Ovary (tissue), 9 donors: ENCODE results near the gene MAPK8. TPM values are rescaled to one million over a fixed set of nuclear protein-coding genes. Genes with fewer than 3 reads are reported as not detected.

Experiments used
- DNase-seq, 5 donors: peaks; one replicate each; pipeline ENCODE4 v3.0.0-alpha.2; 2019 to 2020
- H3K27ac ChIP-seq, 2 donors: fragments of 200-600 bp; one replicate each; pipeline versions ENCODE4 v1.5.1 to v1.8.0; 2019 to 2022
- H3K27me3 ChIP-seq: fragments of 200-600 bp; one replicate; pipeline ENCODE4 v1.8.0; 2022
- H3K36me3 ChIP-seq: fragments of 200-600 bp; sonication (generic); one replicate; pipeline ENCODE4 v1.5.1; 2019
- H3K4me1 ChIP-seq: one replicate; pipeline ENCODE4 v1.8.1; 2013; ENCODE audit warnings: mild to moderate bottlenecking, moderate library complexity; ENCODE audit not compliant: insufficient read depth
- H3K4me3 ChIP-seq: fragments of 200-600 bp; sonication (generic); one replicate; pipeline ENCODE4 v1.5.1; 2017
- H3K9me3 ChIP-seq, 2 donors: fragments of 200-600 bp in 1 of 2; sonication (generic) in 1 of 2; one replicate each; pipeline versions ENCODE4 v1.5.1 to v1.8.1; 2013 to 2019; ENCODE audit warnings: mild to moderate bottlenecking in 1 of 2, moderate library complexity in 1 of 2
- EP300 ChIP-seq: sonication (generic); formaldehyde crosslinking; IDR thresholded peaks from one replicate; pipeline ENCODE4 v1.6.1; 2017; ENCODE audit warnings: antibody characterized with exemption
- POLR2A ChIP-seq: fragments of 450-650 bp; IDR thresholded peaks from one replicate; pipeline ENCODE4 v1.6.1; 2017; ENCODE audit warnings: antibody characterized with exemption, mild to moderate bottlenecking, moderate library complexity
- WGBS, 3 donors: extraction: QIAGEN DNeasy Blood & Tissue Kit in 1 of 3; methylation state at CpG; one replicate each; pipeline versions ENCODE4 v1.1.5 to v1.1.7; 2013 to 2017; 5-methylcytosine and 5-hydroxymethylcytosine counted together
- intact Hi-C, 4 donors: fragments of 100-400 bp; cut with DNase I; formaldehyde crosslinking; loops; one replicate each; pipeline versions ENCODE4 v1.11.0 to v1.15.1; 2022 to 2023
- polyA plus RNA-seq, 2 donors: library from polyadenylated mRNA; stranded (reverse); fragments of 200-250 nt in 1 of 2; fragments of 350-450 nt in 1 of 2; fragmentation: Illumina TruSeq in 1 of 2; extraction: RNeasy Lipid Tissue Mini Kit (QIAGEN cat#74804) in 1 of 2; gene quantifications; one replicate each; pipeline ENCODE4 v1.2.3, GENCODE V29; 2013 to 2014
- total RNA-seq, 7 donors: library from RNA; depleted of rRNA in 2 of 7; stranded (reverse); fragments of >200 nt in 2 of 7; fragmentation: NEBNext Ultra II Directional in 3 of 7; extraction: Animal tissue kit (Norgen Biotek cat#: 25700) in 3 of 7; gene quantifications; one replicate each; pipeline versions ENCODE4 v1.1.0 to v1.2.4, GENCODE V29; 2016 to 2023
- TF ChIP-seq, protein P1 (sequence below), 3 donors: fragments of 450-650 bp in 2 of 3; fragments of 200-600 bp in 1 of 3; IDR thresholded peaks; one replicate each; pipeline versions ENCODE4 v1.5.1 to v1.8.0; 2016 to 2022; ENCODE audit warnings: antibody characterized with exemption in 3 of 3, mild to moderate bottlenecking in 1 of 3
- donor health status: DM: no; HTN: no; CAD: no; lungs with moderate emphysema.
- donor health status: DM: no; HTN: no; CAD: no.
- donor health status: Bipolar disorder and iron deficiency.
- donor health status: DM: yes; HTN: yes; CAD: no.
- donor health status: DM: no; HTN: no; CAD: no.
- donor health status: DM: yes; HTN: yes; CAD: no.

MAPK8 gene
- total and polyA plus RNA-seq, 9 donors, result 21.9 to 110 (median 68.6) TPM

- no peak overlapping the region for H3K4me3 ChIP-seq
- 89 to 93% (median 90%) methylated on average over 19 of the region's 19 CpGs for WGBS, 3 donors
- H3K9me3 ChIP-seq, result no peaks in the 10 kb centered on the region
- no peaks in the 10 kb centered on the region for H3K36me3 ChIP-seq
- peaks cover 12% of the 10 kb centered on the region for H3K4me1 ChIP-seq
- H3K27ac ChIP-seq, result no peak overlapping the region
- no peak for TF ChIP-seq POLR2A
- no peaks in the 10 kb centered on the region for H3K27me3 ChIP-seq
- intact Hi-C loops, result no loop called here
- peak in 1 of 5 donors; percentile 27 for DNase-seq
These were observed 143.2 kb downstream of the MAPK8 start for GRCh38 chr10:48449501-48450232.

DNA sequence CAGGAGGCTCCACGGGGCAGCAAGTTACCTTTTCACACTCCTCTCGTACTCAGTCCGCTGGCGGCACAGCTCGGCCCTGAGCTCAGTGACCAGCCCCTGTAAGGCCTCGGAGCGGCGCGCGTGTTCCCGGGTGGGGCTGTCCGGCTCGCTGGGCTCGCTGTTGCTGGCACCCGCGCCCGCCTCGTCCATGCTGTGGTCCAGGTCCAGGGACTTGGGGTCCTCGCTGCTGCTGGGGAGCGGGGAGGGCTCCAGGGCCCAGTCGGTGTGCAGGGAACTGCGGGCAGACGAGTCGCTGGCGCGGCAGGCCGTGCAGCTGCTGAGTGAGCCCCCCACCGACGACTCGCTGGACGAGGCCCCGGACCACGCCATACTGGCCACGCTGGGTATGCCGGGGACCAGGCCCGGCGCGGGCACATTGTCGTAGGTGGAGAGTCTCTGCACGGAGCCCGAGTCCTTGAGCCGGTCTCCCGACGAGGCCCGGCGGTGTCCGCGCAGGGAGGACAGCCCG is 143.8 kb downstream of the MAPK8 start:
- TF ChIP-seq POLR2A, result no peak
- TF ChIP-seq, protein P1, sequence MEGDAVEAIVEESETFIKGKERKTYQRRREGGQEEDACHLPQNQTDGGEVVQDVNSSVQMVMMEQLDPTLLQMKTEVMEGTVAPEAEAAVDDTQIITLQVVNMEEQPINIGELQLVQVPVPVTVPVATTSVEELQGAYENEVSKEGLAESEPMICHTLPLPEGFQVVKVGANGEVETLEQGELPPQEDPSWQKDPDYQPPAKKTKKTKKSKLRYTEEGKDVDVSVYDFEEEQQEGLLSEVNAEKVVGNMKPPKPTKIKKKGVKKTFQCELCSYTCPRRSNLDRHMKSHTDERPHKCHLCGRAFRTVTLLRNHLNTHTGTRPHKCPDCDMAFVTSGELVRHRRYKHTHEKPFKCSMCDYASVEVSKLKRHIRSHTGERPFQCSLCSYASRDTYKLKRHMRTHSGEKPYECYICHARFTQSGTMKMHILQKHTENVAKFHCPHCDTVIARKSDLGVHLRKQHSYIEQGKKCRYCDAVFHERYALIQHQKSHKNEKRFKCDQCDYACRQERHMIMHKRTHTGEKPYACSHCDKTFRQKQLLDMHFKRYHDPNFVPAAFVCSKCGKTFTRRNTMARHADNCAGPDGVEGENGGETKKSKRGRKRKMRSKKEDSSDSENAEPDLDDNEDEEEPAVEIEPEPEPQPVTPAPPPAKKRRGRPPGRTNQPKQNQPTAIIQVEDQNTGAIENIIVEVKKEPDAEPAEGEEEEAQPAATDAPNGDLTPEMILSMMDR (IDR thresholded peaks at IDR 0.05), result no peak
- no peak for TF ChIP-seq EP300
- WGBS, 3 donors, result 95 to 96% (median 96%) methylated on average over 47 to 49 of the region's 49 CpGs
- intact Hi-C loops, result no loop called here
- H3K4me1 ChIP-seq, result peaks cover 16% of the 10 kb centered on the region
- H3K27ac ChIP-seq, result no peak overlapping the region
- no peaks in the 10 kb centered on the region for H3K36me3 ChIP-seq
- no peak overlapping the region for H3K4me3 ChIP-seq
- peak in 2 of 5 donors; percentile 20 to 27 for DNase-seq
- no peaks in the 10 kb centered on the region for H3K27me3 ChIP-seq
- no peaks in the 10 kb centered on the region for H3K9me3 ChIP-seq

DNA sequence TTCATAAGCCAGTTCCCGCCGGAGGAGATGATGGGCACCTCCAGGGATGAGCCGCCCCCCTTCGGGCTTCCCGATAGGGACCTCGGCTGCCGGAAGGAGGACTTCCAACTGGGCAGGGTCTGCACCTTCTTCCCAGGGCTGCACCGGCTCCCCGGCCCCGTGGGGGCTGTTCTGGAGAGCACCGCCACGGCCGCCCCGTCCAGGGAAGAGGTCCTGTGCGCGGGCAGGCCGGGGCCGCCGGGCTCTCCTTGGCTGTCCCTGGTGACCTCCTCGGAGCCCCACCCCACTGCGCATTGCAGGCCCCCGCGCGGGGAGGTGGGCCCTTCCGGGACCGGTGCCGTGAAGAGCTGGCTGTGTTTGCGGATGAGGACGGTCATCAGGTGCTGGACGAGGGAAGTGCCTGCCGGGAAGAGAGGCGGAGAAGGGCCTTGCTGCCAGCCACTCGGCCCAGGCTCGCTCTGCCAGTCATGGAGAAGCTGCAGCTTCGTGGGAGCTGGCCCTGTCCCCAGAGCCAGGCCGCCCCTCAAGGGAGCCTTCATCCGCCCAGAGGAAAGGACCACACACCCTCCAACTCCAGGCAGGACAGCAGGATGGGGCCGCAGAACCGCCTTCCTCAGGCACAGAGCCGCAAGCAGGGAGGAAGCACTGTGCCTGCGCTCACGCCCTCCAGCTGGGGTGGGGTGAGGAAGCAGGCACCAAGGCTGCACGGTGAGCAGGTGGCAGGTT is 144.4 kb downstream of the MAPK8 start:
- DNase-seq, result no peak
- no peaks in the 10 kb centered on the region for H3K27me3 ChIP-seq
- TF ChIP-seq, protein P1 (IDR thresholded peaks at IDR 0.05), result no peak
- TF ChIP-seq POLR2A (no peak), EP300 (no peak)
- WGBS, 3 donors, result 96 to 97% (median 96%) methylated on average over 27 to 43 of the region's 43 CpGs
- no peaks in the 10 kb centered on the region for H3K9me3 ChIP-seq
- H3K4me3 ChIP-seq, result no peak overlapping the region
- no peaks in the 10 kb centered on the region for H3K36me3 ChIP-seq
- H3K4me1 ChIP-seq, result peaks cover 16% of the 10 kb centered on the region
- intact Hi-C loops, result no loop called here
- H3K27ac ChIP-seq, result no peak overlapping the region

DNA sequence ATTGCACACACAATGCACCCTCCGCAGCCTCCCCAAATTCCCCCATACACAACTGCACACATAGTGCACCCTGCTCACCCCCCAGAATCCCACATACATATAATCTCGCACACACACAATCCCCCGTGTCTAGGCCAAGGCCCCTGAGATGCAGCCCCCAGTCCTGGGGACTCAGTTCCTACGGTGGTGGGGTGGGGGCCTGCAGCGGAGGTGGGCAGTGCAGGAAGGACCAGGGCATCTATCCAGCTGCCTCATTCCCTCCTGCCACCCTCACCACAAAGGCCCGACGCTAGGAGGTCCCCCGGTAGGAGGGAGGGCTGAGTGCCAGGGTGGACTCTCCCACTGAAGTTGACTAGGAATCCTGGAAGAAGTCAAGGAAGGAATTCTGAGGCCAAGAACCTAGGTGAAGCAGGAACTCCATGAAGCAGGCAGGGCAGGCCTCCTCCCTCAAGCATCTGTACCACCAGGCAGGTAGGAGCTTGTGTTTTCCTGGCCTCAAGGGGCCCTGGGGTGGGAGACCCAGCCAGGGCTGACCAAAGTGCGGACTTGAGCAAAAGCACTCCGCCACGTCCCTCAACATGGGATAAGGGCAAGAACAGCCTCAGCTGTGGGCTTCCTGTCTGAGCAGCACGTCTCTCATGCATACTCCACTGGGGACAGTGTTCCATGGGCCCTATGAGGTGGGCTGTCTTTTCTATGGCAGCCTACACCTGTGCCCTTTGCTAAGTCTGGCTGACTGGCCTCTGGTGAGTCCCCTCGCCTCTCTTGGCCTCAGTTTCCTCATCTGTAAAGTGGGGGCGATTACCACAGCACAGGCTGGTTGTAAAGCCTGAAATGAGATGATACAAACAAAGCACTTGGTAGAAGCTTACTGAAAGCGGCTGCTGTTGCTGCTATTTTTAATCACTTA is 145.7 kb downstream of the MAPK8 start:
- Histone ChIP-seq H3K9me3 (no peaks in the 10 kb centered on the region), H3K27ac (no peak overlapping the region), H3K4me3 (no peak overlapping the region), H3K4me1 (peaks cover 24% of the 10 kb centered on the region), H3K27me3 (no peaks in the 10 kb centered on the region), H3K36me3 (no peaks in the 10 kb centered on the region)
- intact Hi-C loops, result no loop called here
- no peak for TF ChIP-seq EP300
- TF ChIP-seq POLR2A, result no peak
- TF ChIP-seq, protein P1 (IDR thresholded peaks at IDR 0.05), result no peak
- 74 to 81% (median 79%) methylated on average over 15 of the region's 15 CpGs for WGBS, 3 donors
- DNase-seq, result no peak
